Measurements from ENCODE around the gene MCM3. TPM values are rescaled to one million over a fixed set of nuclear protein-coding genes. Genes with fewer than 3 reads are reported as not detected.

MCM3 gene
- total and polyA plus RNA-seq, 4 donors = 7.4 to 60.8 (median 12.3) TPM

DNA sequence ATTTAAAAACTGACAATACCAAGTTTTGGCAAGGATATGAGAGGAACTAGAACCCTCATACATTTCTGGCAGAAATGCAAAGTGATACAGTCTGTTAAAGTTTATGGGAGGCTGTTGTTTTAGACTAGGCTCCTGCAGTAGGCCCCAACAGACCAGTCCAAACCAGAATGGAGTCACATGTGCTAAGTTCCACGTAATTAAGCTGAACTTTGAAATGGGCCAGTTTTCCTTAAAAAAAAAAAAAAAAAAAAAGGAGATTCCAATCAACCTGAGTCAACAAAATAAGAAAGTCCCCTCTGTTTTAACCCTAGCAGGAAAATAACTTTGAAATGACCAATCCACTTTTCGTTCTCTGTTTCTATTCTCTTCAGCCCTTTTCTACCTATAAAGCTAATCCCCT is 66.8 kb downstream of the MCM3 start:
- no peak for DNase-seq (ENCODE audit: low spot score)
- TF ChIP-seq HNF4G (IDR thresholded peaks at IDR 0.05) (no peak), HNF4A (conservative IDR thresholded peaks at IDR 0.05) (no peak), RAD21 (IDR thresholded peaks at IDR 0.05) (no peak), FOXA1 (IDR thresholded peaks at IDR 0.05) (no peak)
- Histone ChIP-seq H3K27me3 (ENCODE audit: control insufficient read depth in 4 of 4, insufficient read depth in 4 of 4, low read length in 3 of 4) (no peaks in the 10 kb centered on the region), H3K36me3 (ENCODE audit: control insufficient read depth in 4 of 4, insufficient read depth in 3 of 4, low read depth in 1 of 4, low read length in 3 of 4) (no peaks in the 10 kb centered on the region), H3K4me1 (ENCODE audit: control insufficient read depth in 4 of 4, insufficient read depth in 4 of 4, low read length in 3 of 4) (no peaks in the 10 kb centered on the region), H3K4me3 (ENCODE audit: low read depth in 1 of 3, low read length in 3 of 3) (no peak overlapping the region), H3K9me3 (ENCODE audit: control insufficient read depth in 4 of 4, low read length in 3 of 4) (no peaks in the 10 kb centered on the region), H3K9ac (ENCODE audit: low read depth in 1 of 2, low read length in 2 of 2) (no peak overlapping the region), H3K27ac (ENCODE audit: low read depth in 1 of 2, low read length in 2 of 2) (no peak overlapping the region)
- WGBS = 80% methylated on average over 2 of the region's 2 CpGs

DNA sequence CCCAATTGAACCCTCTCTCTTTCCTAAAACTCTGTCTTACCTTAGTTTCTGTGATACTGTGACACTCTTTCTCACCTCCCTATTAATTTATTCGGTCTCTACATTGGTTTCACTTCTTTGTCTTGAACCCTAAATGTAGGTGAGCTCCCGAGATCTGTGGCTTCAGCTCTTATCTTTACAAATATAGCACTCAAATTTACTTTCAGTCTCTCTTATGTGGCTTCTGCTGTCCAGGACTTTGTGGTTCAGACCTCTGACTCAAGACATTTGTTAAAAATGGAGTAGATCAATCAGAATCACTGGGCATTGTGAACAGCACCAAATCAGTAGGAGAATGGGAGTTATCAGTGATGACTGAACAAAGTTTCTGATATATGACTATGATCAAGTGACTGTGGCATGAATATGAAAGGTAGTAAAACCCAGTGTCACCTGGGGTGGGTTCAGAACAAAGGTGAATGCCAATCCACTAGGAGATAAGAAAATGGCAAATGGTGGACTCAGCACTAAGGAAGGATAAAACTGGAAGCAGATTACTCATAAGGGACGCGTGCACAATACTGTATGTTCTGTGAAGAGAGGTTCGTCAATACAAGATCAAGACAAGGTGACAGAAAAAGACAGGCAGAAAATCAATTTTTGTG is 67.5 kb downstream of the MCM3 start:
- Histone ChIP-seq H3K27me3 (ENCODE audit: control insufficient read depth in 4 of 4, insufficient read depth in 4 of 4, low read length in 3 of 4) (no peaks in the 10 kb centered on the region), H3K4me1 (ENCODE audit: control insufficient read depth in 4 of 4, insufficient read depth in 4 of 4, low read length in 3 of 4) (no peaks in the 10 kb centered on the region), H3K4me3 (ENCODE audit: low read depth in 1 of 3, low read length in 3 of 3) (no peak overlapping the region), H3K36me3 (ENCODE audit: control insufficient read depth in 4 of 4, insufficient read depth in 3 of 4, low read depth in 1 of 4, low read length in 3 of 4) (no peaks in the 10 kb centered on the region), H3K27ac (ENCODE audit: low read depth in 1 of 2, low read length in 2 of 2) (no peak overlapping the region), H3K9ac (ENCODE audit: low read depth in 1 of 2, low read length in 2 of 2) (no peak overlapping the region), H3K9me3 (ENCODE audit: control insufficient read depth in 4 of 4, low read length in 3 of 4) (no peaks in the 10 kb centered on the region)
- DNase-seq (ENCODE audit: low spot score) = no peak
- TF ChIP-seq HNF4A (conservative IDR thresholded peaks at IDR 0.05) (no peak), RAD21 (IDR thresholded peaks at IDR 0.05) (no peak), RXRA (IDR thresholded peaks at IDR 0.05) (no peak), HNF4G (IDR thresholded peaks at IDR 0.05) (no peak), ZBTB33 (IDR thresholded peaks at IDR 0.05) (no peak), YY1 (IDR thresholded peaks at IDR 0.05) (no peak), FOXA1 (IDR thresholded peaks at IDR 0.05) (no peak), SP1 (IDR thresholded peaks at IDR 0.05) (no peak), EGR1 (IDR thresholded peaks at IDR 0.05; ENCODE audit: low read depth in 2 of 2) (no peak), FOXA2 (IDR thresholded peaks at IDR 0.05) (no peak), GABPA (IDR thresholded peaks at IDR 0.05 in 1 of 2, conservative IDR thresholded peaks at IDR 0.05 in 1 of 2) (no peak), JUND (IDR thresholded peaks at IDR 0.05) (no peak), NR2F2 (IDR thresholded peaks at IDR 0.05) (no peak), TAF1 (conservative IDR thresholded peaks at IDR 0.05) (no peak), CTCF (IDR thresholded peaks at IDR 0.05; ENCODE audit: low read depth, low read length, missing input control) (no peak)
- TF ChIP-seq, protein P1, sequence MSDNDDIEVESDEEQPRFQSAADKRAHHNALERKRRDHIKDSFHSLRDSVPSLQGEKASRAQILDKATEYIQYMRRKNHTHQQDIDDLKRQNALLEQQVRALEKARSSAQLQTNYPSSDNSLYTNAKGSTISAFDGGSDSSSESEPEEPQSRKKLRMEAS (IDR thresholded peaks at IDR 0.05) = no peak
- TF ChIP-seq, protein P2, sequence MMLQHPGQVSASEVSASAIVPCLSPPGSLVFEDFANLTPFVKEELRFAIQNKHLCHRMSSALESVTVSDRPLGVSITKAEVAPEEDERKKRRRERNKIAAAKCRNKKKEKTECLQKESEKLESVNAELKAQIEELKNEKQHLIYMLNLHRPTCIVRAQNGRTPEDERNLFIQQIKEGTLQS (IDR thresholded peaks at IDR 0.05) = no peak
- TF ChIP-seq, protein P3, sequence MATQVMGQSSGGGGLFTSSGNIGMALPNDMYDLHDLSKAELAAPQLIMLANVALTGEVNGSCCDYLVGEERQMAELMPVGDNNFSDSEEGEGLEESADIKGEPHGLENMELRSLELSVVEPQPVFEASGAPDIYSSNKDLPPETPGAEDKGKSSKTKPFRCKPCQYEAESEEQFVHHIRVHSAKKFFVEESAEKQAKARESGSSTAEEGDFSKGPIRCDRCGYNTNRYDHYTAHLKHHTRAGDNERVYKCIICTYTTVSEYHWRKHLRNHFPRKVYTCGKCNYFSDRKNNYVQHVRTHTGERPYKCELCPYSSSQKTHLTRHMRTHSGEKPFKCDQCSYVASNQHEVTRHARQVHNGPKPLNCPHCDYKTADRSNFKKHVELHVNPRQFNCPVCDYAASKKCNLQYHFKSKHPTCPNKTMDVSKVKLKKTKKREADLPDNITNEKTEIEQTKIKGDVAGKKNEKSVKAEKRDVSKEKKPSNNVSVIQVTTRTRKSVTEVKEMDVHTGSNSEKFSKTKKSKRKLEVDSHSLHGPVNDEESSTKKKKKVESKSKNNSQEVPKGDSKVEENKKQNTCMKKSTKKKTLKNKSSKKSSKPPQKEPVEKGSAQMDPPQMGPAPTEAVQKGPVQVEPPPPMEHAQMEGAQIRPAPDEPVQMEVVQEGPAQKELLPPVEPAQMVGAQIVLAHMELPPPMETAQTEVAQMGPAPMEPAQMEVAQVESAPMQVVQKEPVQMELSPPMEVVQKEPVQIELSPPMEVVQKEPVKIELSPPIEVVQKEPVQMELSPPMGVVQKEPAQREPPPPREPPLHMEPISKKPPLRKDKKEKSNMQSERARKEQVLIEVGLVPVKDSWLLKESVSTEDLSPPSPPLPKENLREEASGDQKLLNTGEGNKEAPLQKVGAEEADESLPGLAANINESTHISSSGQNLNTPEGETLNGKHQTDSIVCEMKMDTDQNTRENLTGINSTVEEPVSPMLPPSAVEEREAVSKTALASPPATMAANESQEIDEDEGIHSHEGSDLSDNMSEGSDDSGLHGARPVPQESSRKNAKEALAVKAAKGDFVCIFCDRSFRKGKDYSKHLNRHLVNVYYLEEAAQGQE (IDR thresholded peaks at IDR 0.05) = no peak
- 88% methylated on average over 5 of the region's 5 CpGs for WGBS

Data from liver (tissue), 9 donors.